IgD-negative memory B cell (primary cell): ENCODE results near the gene RIN2. TPM values are rescaled to one million over a fixed set of nuclear protein-coding genes. Genes with fewer than 3 reads are reported as not detected.
"Not testable (repeated sequence)": the region's sequence is repeated elsewhere in the genome, so short reads cannot be mapped to it uniquely, and the experiment has no call there.

ENCODE experiments used
- H3K27ac Mint-ChIP-seq, 3 donors: one replicate each; pipeline ENCODE4 v1.8.0; 2020 to 2022; ENCODE audit warnings: mild to moderate bottlenecking in 3 of 3, mixed read lengths in 3 of 3, moderate library complexity in 1 of 3
- H3K27me3 Mint-ChIP-seq: one replicate; pipeline ENCODE4 v1.8.0; 2021; ENCODE audit warnings: mixed read lengths
- H3K36me3 Mint-ChIP-seq: one replicate; pipeline ENCODE4 v1.8.0; 2020; ENCODE audit warnings: mild to moderate bottlenecking, mixed read lengths
- H3K4me1 Mint-ChIP-seq, 3 donors: one replicate each; pipeline ENCODE4 v1.8.0; 2020 to 2022; ENCODE audit warnings: mixed read lengths in 3 of 3, mild to moderate bottlenecking in 1 of 3
- H3K4me3 Mint-ChIP-seq, 4 donors: one replicate each; pipeline ENCODE4 v1.8.0; 2020 to 2022; ENCODE audit warnings: mild to moderate bottlenecking in 4 of 4, mixed read lengths in 4 of 4, moderate library complexity in 3 of 4
- H3K9me3 Mint-ChIP-seq, 3 donors: one replicate each; pipeline ENCODE4 v1.8.0; 2020 to 2021; ENCODE audit warnings: mixed read lengths in 3 of 3, mild to moderate bottlenecking in 1 of 3
- polyA plus RNA-seq: library from polyadenylated mRNA; unstranded; fragments of 300-500 nt; fragmentation: Illumina TruSeq; gene quantifications from one replicate; pipeline ENCODE4 v1.2.3, GENCODE V29; 2021

RIN2 gene
- polyA plus RNA-seq, 1 donor from 2014 or later: not detected

DNA sequence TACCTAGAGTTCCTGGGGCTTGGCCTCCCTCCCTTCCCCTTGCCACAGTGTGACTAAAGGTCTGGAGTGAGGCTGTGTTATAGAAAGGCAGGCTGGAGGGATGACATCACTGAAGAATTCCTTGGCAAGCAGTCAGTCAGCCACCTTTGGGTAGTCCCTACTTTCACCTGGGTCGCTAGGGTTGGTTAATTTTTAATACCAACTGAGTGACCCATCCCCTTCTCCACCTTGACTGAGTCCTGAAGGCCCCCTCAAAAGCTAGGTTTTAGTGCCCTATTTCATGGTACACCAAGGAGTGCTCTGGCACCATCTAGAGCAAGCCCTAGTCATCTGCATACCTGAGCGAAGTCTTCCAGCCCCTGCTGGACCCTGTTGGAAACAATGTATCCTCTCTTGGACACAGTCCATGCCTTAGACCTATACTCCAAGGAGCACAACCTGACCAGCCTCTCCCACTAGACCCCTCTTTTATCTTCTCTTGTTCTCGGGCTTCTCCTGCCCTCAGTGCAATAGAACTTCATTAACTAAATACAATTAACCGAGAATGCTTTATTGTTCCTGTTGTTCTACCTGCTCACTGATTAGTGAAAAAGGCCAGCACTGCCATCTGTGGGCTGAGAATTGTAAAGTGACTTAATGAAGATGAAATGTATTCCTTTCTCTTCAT is 44.6 kb downstream of the RIN2 start:
- no peak overlapping the region for H3K27ac Mint-ChIP-seq
- H3K9me3 Mint-ChIP-seq: peaks cover 0 to 3% (median 0%) of the 10 kb centered on the region in 3 donors
- H3K36me3 Mint-ChIP-seq: no peaks in the 10 kb centered on the region
- H3K4me3 Mint-ChIP-seq: no peak overlapping the region
- H3K27me3 Mint-ChIP-seq: no peaks in the 10 kb centered on the region
- H3K4me1 Mint-ChIP-seq: peaks cover 0 to 7% (median 7%) of the 10 kb centered on the region in 3 donors

DNA sequence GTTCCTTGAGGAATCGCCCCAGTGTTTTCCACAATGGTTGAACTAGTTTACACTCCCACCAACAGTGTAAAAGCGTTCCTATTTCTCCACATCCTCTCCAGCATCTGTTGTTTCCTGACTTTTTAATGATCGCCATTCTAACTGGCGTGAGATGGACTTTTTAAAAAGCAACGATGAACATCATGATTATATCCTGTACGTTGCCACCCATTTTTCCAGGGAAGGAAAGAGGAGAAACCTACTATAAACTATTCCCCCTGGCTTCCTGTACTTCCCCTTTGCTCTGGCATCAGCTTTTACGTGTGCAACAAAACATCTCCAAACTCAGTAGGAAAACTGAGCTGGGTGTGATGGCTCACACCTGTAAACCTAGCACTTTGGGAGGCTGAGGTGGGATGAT is 48.2 kb downstream of the RIN2 start:
- H3K36me3 Mint-ChIP-seq, H3K27ac Mint-ChIP-seq, H3K27me3 Mint-ChIP-seq, H3K4me3 Mint-ChIP-seq, H3K9me3 Mint-ChIP-seq: not testable (repeated sequence)
- peaks cover 3 to 20% (median 9%) of the 10 kb centered on the region in 3 donors for H3K4me1 Mint-ChIP-seq

DNA sequence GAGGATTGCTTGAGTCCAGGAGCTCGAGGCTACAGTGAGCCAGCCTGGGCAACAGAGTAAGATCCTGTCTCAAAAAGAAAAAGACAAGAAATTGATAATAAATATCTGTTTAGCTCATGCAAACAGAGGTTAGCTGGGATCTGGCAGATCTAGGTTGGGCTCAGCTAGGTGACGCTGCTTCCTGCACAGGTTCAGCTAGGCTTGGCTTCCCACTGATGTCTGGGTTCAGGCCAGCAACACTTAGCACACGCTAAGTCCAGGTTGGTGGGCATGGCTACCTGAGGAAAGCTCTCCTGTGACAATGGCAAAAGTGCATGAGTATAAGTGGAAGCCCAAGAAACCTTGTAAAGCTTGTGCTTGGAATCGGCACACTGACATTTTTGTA is 48.7 kb downstream of the RIN2 start:
- Mint-ChIP-seq H3K36me3 (no peaks in the 10 kb centered on the region), H3K4me1 (peaks cover 6 to 25% (median 12%) of the 10 kb centered on the region in 3 donors), H3K9me3 (peaks cover 0 to 3% (median 0%) of the 10 kb centered on the region in 3 donors), H3K4me3 (no peak overlapping the region), H3K27me3 (peaks cover 3% of the 10 kb centered on the region), H3K27ac (no peak overlapping the region)

- Mint-ChIP-seq H3K27me3 (peaks cover 3% of the 10 kb centered on the region), H3K4me1 (peaks cover 6 to 29% (median 14%) of the 10 kb centered on the region in 3 donors), H3K27ac (no peak overlapping the region), H3K36me3 (no peaks in the 10 kb centered on the region), H3K9me3 (peaks cover 0 to 3% (median 0%) of the 10 kb centered on the region in 3 donors), H3K4me3 (no peak overlapping the region)
Observed at GRCh38 chr20:19807191-19807945, 49.3 kb downstream of the RIN2 start.
